ENCODE data around the gene SV2C.
"Not testable (repeated sequence)": the region's sequence is repeated elsewhere in the genome, so short reads cannot be mapped to it uniquely, and the experiment has no call there.

The SV2C gene, protein sequence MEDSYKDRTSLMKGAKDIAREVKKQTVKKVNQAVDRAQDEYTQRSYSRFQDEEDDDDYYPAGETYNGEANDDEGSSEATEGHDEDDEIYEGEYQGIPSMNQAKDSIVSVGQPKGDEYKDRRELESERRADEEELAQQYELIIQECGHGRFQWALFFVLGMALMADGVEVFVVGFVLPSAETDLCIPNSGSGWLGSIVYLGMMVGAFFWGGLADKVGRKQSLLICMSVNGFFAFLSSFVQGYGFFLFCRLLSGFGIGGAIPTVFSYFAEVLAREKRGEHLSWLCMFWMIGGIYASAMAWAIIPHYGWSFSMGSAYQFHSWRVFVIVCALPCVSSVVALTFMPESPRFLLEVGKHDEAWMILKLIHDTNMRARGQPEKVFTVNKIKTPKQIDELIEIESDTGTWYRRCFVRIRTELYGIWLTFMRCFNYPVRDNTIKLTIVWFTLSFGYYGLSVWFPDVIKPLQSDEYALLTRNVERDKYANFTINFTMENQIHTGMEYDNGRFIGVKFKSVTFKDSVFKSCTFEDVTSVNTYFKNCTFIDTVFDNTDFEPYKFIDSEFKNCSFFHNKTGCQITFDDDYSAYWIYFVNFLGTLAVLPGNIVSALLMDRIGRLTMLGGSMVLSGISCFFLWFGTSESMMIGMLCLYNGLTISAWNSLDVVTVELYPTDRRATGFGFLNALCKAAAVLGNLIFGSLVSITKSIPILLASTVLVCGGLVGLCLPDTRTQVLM

DNA sequence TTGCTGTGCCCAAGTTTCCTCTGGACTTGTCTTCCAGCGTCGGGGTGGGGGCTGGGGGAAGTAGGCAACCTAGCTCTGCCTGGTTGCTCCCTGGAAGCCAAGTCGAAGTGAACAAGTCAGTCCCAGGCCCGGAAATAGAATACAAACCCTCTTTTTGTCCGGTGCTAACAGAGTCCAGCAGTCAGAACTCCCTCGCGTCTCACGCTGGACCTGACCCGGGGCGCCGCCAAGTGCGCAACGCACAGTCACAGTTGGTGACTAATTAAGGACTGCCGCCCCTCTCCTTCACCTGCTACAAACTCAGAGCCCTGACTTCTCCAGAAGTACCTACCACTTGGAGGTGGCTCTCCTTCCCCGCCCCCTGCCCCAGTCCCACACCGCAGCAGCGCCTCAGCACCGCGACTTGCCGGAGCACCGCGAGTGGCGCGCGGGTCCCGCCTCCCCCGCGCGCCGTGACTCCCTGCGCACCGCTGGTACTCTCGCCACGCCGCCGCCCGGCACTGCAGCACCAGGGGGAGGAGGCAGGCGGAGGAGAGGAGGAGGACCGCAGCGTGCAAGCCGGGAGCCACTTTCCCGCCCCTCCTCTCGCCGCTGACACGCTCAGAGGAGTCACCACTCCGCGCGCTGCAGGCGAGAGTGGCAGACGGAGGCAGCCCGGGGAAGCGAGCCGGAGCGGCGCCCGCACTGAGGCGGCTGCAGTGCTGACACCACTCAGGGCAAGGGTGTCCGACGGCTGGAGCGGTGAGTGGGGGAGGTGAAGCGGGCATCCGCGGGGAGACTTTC lies at the start of gene SV2C:
TSS of gene SV2C (plus strand) at position 612 of the 783 bp plus-strand sequence. CDS start 48,368 bp downstream, outside the sequence.
- peak; percentile 68 for DNase-seq

DNA sequence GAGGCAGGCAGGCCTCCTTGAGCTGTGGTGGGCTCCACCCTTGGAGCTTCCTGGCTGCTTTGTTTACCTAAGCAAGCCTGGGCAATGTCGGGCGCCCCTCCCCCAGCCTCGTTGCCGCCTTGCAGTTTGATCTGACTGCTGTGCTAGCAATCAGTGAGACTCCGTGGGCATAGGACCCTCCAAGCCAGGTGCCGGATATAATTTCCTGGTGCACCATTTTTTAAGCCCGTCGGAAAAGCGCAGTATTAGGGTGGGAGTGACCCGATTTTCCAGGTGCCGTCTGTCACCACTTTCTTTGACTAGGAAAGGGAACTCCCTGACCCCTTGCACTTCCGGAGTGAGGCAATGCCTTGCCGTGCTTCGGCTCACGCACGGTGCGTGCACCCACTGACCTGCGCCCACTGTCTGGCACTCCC lies 45.4 kb upstream of the SV2C start:
- DNase-seq = not testable (repeated sequence)

DNA sequence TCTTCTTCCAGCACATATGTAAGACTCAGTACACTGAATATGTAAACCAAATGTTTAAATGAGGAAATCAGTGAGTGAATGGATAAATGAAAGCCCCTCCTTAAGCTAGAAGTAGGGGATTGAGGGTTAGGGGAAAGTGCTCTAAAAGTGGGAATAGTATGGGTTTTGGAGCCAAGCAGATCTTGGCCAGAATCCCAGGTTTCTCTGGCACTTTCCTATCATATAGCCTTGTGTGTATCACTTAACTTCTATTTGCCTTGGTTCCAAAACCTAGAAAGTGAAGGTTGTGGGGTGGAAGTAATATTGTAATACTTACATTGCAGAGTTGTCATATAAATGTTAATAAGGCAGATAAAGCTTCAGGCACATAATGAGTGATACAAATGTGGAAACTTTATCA lies 45.0 kb upstream of the SV2C start:
- DNase-seq = no peak

DNA sequence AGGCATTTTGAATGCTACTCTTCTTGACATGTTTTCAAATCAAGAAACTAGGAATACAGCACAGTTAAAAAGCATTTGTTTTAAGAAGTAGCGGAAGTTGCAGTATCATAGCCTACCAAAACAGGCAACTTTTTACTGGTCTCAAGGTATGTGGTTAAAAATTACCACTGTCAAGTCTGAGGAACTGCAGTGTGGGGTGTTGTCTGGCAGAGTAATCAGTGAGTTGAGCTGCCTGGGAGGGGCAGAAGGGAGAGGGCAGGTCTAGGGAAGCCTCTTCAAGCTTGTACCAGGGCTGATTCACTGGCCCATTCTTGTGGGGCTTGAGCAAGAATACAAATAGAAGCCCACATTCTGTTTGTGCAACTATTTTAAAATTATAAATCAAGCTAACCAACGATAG lies 42.4 kb upstream of the SV2C start:
- no peak for DNase-seq

DNA sequence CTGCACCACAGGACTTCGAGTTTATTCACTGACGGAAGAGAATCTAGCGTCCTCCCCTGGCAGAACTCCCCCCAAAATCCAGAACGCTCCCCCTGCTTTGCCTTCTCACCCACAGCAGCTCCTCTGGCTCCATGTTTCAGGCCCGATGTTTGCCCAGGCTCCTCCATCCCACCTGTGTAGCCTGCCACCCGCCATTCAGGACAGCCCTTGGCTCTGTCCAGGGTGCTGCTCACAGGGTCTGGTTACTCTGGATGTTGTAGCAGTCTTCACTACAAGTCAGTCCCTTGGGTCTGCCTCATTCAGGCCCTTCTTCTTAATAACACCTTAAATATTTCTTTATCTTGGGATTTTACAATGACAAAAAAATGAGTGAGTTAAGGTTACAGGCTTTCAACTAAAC lies 41.3 kb upstream of the SV2C start:
- DNase-seq = no peak

DNA sequence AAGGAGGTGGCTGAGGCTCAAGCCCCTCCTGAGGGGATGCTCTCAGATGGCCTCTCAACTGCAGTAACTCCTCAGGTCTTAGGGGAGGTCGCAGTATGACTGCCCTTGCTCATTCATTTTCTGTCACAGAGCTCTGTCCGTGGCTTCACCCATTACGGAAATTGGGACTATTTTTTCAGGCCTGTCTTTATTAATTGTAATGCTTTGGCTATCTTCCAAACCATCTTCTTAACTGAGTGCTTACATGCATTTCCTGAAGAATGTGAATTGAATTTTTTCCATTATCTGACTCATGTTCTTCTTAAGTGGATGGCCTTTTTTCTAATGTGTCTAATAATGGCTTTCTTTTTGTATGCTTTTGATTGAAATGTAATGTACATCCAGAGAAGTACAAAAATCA lies 36.4 kb upstream of the SV2C start:
- DNase-seq = no peak

DNA sequence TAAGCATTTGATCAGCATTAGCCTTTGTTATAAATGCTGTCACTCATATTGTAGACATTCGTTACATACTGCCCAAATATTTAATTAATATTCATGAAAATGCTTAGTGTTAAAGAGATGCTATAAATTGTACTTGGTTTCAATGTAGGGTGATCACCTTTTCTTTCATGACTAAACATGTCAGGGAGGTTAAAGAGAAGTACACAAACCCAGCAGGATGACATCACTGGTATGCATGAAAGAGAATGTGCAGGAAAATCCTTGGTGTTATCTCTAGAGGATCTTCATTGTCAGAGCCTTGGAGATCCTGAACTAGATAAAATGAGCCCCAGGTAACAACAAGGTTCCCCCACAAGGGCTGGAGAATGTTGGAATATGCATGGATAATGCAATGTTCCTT lies 33.0 kb upstream of the SV2C start:
- no peak for DNase-seq

DNA sequence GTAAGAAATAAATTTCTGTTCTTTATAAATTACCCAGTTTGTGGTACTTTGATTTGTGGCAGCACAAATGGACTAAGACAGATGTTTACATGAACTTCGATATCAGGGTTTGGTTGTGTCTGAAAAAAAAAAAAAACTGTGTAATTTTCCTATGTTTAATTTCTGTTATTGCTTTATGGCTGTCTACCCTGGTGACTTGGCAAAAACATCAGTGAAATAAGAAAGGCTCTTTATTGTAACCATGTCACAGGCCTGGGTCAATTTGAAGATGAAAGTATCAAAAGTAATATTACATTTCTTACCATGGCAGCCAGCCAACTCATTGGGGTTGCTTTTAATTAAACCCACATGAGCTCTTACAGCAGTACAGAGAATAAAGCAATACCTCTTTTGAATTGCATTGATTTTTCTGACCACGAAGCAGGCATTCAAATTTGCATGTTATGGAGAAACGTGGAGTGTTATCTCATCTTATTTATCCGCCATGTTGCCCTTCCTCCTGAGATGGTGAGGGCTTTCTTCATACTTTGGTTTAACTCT lies 20.6 kb upstream of the SV2C start:
- no peak for DNase-seq

DNA sequence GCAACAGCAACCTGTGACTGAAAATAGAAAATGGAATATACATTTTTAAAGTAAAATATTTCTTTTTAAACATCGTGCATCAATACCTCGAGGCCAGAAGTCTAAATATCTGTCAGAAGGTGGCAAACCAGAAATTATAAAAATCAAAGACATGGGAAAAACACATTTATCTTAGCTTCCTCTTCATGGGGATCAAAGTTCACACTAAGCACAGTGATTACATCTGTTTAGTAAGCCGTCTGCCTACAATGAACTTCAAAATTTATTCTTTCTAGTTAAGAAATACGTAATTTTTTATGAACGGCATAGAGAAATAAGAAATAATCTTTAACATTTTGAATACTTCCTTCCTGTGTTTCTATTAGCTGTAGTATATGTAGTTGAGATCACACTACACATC lies 17.9 kb upstream of the SV2C start:
- DNase-seq = no peak

DNA sequence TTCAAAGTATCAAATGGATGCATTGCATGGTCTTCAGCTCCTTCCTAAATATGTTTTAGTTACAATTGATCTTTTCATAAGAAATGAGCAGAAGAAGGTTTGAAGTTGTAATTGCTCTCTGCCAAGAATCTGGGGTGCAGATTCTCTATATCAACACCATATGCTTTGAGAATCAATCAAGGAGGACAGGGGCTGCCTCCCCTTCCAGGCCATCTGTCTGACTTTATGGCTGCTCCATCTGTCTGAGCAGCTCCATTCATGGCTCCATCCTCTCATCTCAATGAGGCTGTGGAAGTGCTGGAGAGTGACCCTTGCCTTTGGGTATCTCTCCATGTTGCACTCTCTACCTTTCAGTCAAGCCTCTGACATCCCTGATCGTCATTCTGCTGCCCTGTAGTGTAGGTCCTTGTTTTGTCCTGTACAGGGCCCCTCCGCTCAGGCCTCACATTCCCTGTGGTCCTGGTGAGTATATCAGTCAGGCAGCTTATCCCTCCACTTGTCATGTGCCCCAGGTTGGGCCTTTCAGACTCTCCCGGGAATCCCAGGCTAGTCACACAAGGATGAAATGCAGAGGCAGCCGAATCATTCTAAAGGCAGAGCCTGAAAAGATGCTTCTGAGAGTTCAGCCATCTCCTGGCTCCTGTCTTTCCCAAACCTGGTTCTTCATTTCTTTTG lies 14.0 kb upstream of the SV2C start:
- DNase-seq = no peak

DNA sequence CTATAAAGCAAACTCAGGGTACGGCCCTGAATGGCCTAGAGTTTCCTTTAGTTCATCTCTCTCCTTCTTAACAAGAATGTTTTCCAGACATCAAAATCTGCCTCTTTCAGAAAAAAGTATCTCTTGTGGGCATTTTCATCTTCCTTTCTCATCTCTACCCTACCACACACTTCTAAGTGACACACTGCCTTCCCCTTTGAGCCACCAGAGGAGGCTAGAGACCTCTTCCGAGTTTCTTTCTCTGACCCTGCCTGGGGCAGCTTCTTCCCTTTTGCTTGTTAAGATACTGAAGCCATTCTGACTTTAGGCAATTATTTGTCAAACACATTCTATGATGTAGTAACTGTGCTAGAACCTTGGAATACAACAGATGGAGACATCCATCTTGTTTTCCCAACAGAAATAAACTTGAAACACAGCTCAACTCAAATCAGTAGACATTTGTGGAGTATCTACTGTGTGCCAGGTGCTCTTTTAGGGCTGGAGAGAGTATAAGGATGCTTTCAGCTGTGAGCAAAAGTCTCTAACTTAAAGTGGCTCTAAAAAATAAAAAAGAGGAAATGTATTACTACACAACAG lies 8.6 kb upstream of the SV2C start:
- DNase-seq = no peak

DNA sequence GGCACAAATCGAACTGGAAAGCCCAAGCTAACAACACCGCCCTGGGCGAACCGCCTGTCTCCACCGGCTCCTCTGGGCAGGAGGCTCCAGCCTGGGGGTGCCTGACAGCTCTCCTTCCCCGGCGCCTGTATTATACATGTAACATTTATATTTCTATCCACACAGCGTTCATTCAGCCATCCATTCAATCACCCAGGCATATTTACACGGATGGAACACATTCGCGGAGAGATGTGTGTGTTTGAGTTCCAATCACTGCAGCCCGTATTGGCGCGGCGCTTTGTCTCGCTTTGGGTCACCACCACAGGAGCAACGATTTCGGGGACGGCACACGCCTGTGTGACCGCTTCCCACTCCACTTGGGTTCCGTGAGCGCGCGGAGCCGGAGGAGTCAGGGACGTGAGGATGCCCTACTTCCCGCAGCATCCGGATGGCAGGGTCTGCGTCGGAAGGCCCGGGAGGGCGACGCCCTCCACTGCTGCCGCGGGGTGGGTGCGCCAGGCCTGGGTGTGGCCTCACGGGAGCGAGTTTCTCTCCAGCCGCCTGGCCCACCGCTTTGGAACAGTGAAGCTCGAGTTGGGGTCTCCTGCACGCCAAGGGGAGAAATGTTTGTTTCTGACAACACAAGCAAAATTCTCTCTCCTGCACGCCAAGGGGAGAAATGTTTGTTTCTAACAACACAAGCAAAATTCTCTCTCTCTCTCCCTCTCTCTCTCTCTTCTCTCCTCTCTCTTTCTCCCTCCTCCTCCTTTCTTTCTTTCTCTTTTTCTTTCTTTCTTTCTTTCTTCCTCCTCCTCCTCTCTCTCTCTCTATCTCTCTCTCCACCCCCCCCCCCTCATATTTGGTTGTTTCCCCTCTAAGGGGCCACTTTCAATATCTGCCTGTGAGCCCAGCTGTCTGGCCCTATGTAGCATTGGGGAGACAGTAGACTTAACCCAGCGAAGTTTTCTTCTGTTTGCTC lies 1.1 kb upstream of the SV2C start:
- no peak for DNase-seq

DNA sequence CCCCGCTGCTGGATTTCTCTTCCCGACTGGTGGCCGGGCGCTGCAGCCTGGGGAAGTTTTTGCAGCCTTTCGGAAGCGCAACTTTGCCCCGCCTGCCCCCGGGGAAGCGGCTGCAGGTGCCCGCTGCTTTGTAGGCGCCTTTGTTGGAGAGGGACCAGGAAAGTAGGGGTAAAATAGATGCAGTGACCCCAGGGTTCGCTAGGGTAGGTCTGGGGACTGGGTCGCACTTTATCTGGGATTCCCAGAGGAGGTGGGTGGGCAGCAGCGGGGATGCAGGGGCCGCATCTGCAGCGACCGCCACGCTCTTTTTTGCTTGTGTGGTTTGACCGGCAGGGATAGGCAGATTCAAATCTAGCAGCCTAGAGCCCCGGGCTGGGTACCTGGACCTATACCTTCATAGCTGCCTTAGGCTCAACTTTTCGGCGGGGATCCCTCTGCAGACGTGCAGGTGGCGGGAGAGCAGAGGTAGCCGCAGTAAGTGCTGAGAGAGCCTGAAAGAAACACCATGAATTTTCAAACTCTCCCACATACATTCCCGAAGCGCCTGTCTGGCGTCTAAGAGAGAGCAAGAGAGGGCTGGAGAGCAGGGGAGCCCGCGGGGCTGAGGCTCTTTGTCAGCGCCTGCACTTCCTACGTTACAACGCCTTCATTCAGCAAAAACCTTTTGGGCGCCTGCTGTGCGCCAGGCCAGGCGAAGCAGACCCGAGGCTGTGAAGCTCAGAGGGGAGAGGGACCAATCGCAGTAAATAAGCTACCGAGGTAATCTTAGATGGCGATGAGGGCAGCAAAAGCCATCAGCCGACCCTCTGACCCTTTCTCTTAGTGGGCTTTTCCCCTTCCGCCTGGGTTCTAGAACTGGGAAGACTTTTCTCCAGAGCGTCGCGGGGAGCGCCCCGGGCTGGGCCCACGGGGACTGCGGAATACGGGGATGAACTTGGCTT lies 642 bp downstream of the SV2C start:
- DNase-seq = peak; percentile 62

DNA sequence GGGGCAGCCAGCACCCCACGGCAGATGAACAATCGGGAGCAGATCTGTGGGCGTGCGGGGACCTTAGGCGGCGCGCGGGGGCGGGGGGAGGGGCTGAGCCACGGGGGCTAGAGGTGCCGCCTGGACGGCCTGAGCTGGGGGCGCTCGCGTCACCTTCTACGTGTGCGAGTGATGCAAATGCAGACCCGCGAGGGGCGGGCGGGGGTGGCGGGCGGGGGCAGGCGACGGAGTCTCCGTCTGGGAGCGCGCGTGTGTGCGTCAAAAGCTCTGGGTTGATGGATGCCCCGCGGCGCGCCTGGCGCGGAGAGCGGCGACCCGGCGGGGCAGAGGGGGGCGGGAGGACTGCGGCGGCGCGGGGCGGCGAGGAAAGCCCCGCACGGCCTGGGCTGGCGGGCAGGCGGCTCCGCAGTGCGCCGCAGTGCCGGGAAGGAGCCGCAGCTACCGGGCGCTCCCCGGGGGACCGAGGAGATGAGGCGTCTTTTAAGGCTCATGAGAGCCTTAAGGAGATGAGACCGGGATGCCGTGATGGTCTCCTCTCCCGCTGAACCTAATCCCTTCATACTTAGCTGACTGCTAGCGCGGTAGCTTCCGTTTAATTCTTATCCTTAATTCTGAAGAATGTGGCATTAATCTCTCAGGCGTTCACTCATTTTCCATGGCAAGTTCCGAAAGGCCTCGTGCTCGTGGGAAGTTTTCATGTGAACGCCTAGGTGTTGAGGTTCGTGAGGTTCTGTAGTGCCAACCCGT lies 1.5 kb downstream of the SV2C start:
- no peak for DNase-seq

DNA sequence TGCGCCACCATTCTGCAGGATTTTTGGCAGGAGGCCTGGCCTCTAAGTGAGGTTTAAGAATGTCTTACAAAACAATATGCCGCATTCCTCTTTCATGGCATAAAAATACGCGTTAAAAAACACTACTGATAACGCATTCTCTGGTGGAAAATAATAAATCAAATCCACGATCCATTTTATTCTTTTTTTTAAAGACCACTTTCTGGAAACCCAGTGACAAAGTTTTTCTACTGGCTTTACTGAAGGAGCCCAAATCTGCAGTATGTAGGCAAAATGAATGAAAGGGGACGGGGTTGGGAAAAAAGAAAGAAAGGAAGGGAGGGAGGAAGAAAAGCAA lies 2.0 kb downstream of the SV2C start:
- no peak for DNase-seq

DNA sequence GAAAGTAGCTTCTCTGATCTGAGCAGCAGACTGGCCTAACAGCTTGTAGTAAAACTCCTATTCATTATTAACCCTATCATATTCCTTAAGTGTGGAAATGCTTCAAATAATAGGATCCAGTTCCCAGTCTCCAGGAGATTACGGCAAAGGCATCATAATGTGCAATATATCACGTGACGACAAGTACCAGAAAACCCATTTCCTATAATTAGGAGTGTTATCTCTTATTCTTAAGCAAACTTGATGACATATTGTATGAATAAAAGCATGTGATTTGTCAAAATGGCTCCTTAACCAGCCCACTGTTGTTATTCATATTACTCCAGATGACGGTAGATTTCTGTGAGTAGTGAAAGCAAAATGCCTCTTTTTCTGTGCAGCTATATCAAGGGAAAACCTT lies 2.9 kb downstream of the SV2C start:
- DNase-seq = no peak

DNA sequence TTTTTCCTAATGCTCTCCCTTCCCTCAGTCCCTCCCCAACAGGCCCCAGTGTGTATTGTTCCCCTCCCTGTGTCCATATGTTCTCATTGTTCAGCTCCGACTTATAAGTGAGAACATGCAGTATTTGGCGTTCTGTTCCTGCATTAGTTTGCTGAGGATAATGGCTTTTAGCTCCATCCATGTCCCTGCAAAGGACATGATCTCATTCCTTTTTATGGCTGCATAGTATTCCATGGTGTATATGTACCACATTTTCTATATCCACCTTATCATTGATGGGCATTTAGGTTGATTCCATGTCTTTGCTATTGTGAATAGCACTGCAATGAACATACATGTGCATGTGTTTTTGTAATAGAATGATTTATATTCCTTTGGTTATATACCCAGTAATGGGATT lies 6.0 kb downstream of the SV2C start:
- not testable (repeated sequence) for DNase-seq

DNA sequence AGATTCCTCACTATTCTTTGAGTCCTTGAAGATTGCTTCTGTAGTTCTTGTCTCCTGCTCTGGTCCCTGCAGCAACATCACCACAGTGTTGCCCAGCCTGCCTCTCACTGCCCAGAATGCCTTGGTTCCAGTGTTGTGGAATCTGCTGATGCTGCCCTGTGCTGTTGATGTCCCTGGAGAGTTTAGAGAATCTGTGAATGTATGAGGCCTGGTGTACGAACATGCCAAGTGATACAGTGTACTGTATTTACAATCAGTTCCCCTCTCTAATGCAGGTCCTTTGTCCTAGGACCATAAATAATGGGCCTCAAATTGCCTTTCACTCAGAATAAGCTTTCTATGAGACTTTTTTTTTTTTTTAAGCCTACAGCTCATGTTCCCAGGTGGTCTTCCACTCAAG lies 8.2 kb downstream of the SV2C start:
- no peak for DNase-seq

DNA sequence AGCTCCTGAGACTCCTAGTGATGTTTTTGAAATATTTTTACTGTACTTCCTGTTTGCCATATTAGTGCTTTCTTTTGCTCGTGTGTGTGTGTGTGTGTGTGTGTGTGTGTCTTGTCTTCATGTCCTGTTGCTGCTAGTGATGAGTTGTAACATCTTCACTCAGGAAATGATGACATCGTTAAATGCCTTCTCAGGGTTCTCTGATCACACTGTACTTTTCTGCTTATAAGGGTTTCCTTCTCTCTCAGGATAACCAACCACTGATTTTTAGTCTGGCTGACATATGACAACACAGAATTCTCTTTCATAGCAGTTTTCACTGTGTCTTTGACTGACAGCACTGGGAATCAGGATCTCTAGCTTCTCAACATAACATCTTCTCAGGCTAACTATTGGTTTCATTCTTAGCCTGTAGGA lies 16.1 kb downstream of the SV2C start:
- no peak for DNase-seq
